K562 (cell line): ENCODE results near the gene SHROOM3. TPM values are rescaled to one million over a fixed set of nuclear protein-coding genes. Genes with fewer than 3 reads are reported as not detected.

Source experiments
- ATAC-seq: fragments of 200-7000 bp; cut with Tn5 transposase; 3 replicates; pipeline ENCODE4 v1.9.1; 2020; ENCODE audit warnings: moderate library complexity
- BruUV-seq: library from RNA; stranded (reverse); fragments of 400-500 nt; replicated peaks from 2 replicates; lab custom pipeline; 2021; lab: Mats Ljungman, UMichigan
- CTCF ChIA-PET: fragments of 300-600 bp; formaldehyde crosslinking; extraction: SDS; loops from one replicate; lab custom pipeline; 2021; ENCODE audit warnings: low intra/inter-chr PET ratio; lab: Yijun Ruan, JAX
- POLR2A ChIA-PET: fragments of 300-600, 350-650 bp; sonication (Branson Sonifier 250); formaldehyde crosslinking; extraction: SDS; loops from one replicate; lab custom pipeline; 2021; ENCODE audit warnings: antibody characterized with exemption, inconsistent platforms; lab: Yijun Ruan, JAX
- DNase-seq, 4 experiments: peaks; one replicate each; pipeline versions ENCODE4 v3.0.0 to v3.0.0-alpha.2; 2011 to 2018; ENCODE audit warnings: low spot score in 3 of 4, mixed read lengths in 3 of 4; ENCODE audit errors: extremely low read depth in 1 of 4
- FAIRE-seq: peaks from 2 replicates; lab custom pipeline; 2011; peaks lifted over from hg19 to GRCh38; lab: Jason Lieb, UNC
- H2AFZ ChIP-seq: 2 replicates; pipeline ENCODE4 v1.6.0; 2011; ENCODE audit warnings: low read depth, low read length, control low read depth, inconsistent platforms
- H3K27ac ChIP-seq: fragments of 200-600 bp; 3 replicates; pipeline ENCODE4 v1.8.0; 2011; ENCODE audit warnings: low read depth, mild to moderate bottlenecking, control low read depth, inconsistent platforms, low read length, moderate library complexity, mixed read lengths; ENCODE audit errors: extremely low read depth
- H3K27me3 ChIP-seq, 2 experiments: fragments of 300-600 bp in 1 of 2; 2 replicates in 1 of 2; 3 replicates in 1 of 2; pipeline versions ENCODE4 v1.6.0 to v1.8.0; 2011; ENCODE audit warnings: inconsistent platforms in 2 of 2, low read length in 2 of 2, mild to moderate bottlenecking in 1 of 2, mixed read lengths in 1 of 2, moderate library complexity in 1 of 2; ENCODE audit not compliant: control insufficient read depth in 2 of 2, insufficient read depth in 2 of 2
- H3K36me3 ChIP-seq: fragments of 300-600 bp; 3 replicates; pipeline ENCODE4 v1.8.0; 2011; ENCODE audit warnings: mild to moderate bottlenecking, low read length, inconsistent platforms; ENCODE audit not compliant: control insufficient read depth, insufficient read depth
- H3K4me1 ChIP-seq, 2 experiments: fragments of 200-600 bp in 1 of 2; replicated peaks in 1 of 2; 2 replicates in 1 of 2; 3 replicates in 1 of 2; pipeline versions ENCODE4 v1.5.1 to v1.8.0; 2011; ENCODE audit warnings: inconsistent platforms in 2 of 2, low read length in 2 of 2, mild to moderate bottlenecking in 1 of 2, mixed read lengths in 1 of 2, moderate library complexity in 1 of 2; ENCODE audit not compliant: control insufficient read depth in 2 of 2, insufficient read depth in 2 of 2
- H3K4me2 ChIP-seq: 2 replicates; pipeline ENCODE4 v1.6.1; 2011; ENCODE audit warnings: low read length, control low read depth, inconsistent platforms, mixed read lengths; ENCODE audit not compliant: insufficient read depth
- H3K4me3 ChIP-seq: fragments of 200-600 bp; sonication (generic), shearing (Covaris generic); 2 replicates; pipeline ENCODE4 v1.5.1; 2016; ENCODE audit warnings: control low read depth, inconsistent platforms
- H3K79me2 ChIP-seq: fragments of 200-600 bp; 3 replicates; pipeline ENCODE4 v1.8.0; 2011; ENCODE audit warnings: low read length, inconsistent platforms; ENCODE audit not compliant: control insufficient read depth, insufficient read depth
- H3K9ac ChIP-seq, 2 experiments: 2 replicates each; pipeline versions ENCODE4 v1.6.0 to v1.6.1; 2011; ENCODE audit warnings: low read depth in 2 of 2, low read length in 2 of 2, control low read depth in 1 of 2, inconsistent platforms in 1 of 2, mild to moderate bottlenecking in 1 of 2, mixed read lengths in 1 of 2; ENCODE audit not compliant: insufficient read depth in 1 of 2
- H3K9me1 ChIP-seq: one replicate; pipeline ENCODE4 v1.6.0; 2011; ENCODE audit warnings: inconsistent platforms, mild to moderate bottlenecking, low read length, moderate library complexity; ENCODE audit not compliant: control insufficient read depth, insufficient read depth
- H3K9me3 ChIP-seq: replicated peaks from 2 replicates; pipeline ENCODE4 v1.5.1; 2011; ENCODE audit warnings: low read depth, low read length, inconsistent platforms; ENCODE audit not compliant: control insufficient read depth, insufficient read depth
- H4K20me1 ChIP-seq: replicated peaks from 2 replicates; pipeline ENCODE4 v1.6.1; 2011; ENCODE audit warnings: low read length, inconsistent platforms, mixed read lengths; ENCODE audit not compliant: control insufficient read depth, insufficient read depth
- BACH1 ChIP-seq: fragments of 200-800 bp; sonication (Bioruptor generic); IDR thresholded peaks from 2 replicates; pipeline ENCODE4 v1.6.1; 2016; ENCODE audit warnings: missing genetic modification characterization, missing compliant biosample characterization
- DACH1 ChIP-seq: fragments of 450-650 bp; IDR thresholded peaks from 2 replicates; pipeline ENCODE4 v1.6.1; 2018; ENCODE audit not compliant: partially characterized antibody
- HEY1 ChIP-seq: fragments of 250-450 bp; sonication (Bioruptor Pico); IDR thresholded peaks from 2 replicates; pipeline ENCODE4 v1.5.0; 2020; ENCODE audit warnings: mild to moderate bottlenecking, moderate library complexity, borderline replicate concordance
- RFX5 ChIP-seq: IDR thresholded peaks from 2 replicates; pipeline ENCODE4 v1.6.1; 2011; ENCODE audit warnings: low read depth, mild to moderate bottlenecking, improper control_type of control experiment, low read length
- TBL1XR1 ChIP-seq, 2 experiments: IDR thresholded peaks; 2 replicates each; pipeline ENCODE4 v1.6.1; 2012; ENCODE audit warnings: improper control_type of control experiment in 2 of 2, low read length in 2 of 2, mild to moderate bottlenecking in 1 of 2
- ZNF354B ChIP-seq: fragments of 250-450 bp; sonication (Bioruptor Pico); IDR thresholded peaks from 2 replicates; pipeline ENCODE4 v1.4.0; 2020
- WGBS: fragments of 100-300 bp; shearing (Covaris generic); methylation state at CpG from one replicate; pipeline ENCODE4 v1.1.6; 2016; ENCODE audit warnings: low coverage, mixed read lengths; ENCODE audit not compliant: insufficient coverage; ENCODE audit errors: missing lambda C conversion rate; 5-methylcytosine and 5-hydroxymethylcytosine counted together
- in situ Hi-C: fragments of 300-500 bp; cut with MboI; formaldehyde crosslinking; loops from 4 replicates; pipeline ENCODE4 v1.15.0; 2018; ENCODE audit warnings: inconsistent platforms, mixed read lengths
- intact Hi-C: fragments of 100-400 bp; cut with micrococcal nuclease; formaldehyde crosslinking; loops from 2 replicates; pipeline ENCODE4 v1.14.2; 2022
- polyA plus RNA-seq, 8 experiments: library from polyadenylated mRNA; depleted of rRNA in 4 of 8; stranded (reverse) in 5 of 8; unstranded in 3 of 8; fragments of >200 nt; fragmentation: Nextera tagmentation in 2 of 8; fragmentation: Illumina TruSeq in 1 of 8; extraction: Ambion mirVana in 2 of 8; extraction: Trizol in 1 of 8; gene quantifications; 2 replicates each; pipeline versions ENCODE4 v1.2.1 to v1.2.3, GENCODE V29; 2011 to 2014; ENCODE audit warnings: inconsistent platforms in 1 of 8, missing spikeins in 1 of 8
- total RNA-seq, 7 experiments: library from RNA; depleted of rRNA in 6 of 7; stranded (reverse); fragments of >200 nt in 6 of 7; fragmentation: Illumina TruSeq in 2 of 7; extraction: Trizol in 2 of 7; gene quantifications; 2 replicates each; pipeline versions ENCODE4 v1.2.1 to v1.2.3, GENCODE V29; 2011 to 2021; ENCODE audit warnings: low replicate concordance in 1 of 7
- TF ChIP-seq, protein P1 (sequence below): fragments of 450-650 bp; formaldehyde crosslinking; IDR thresholded peaks from 2 replicates; pipeline ENCODE4 v1.4.0; 2020; ENCODE audit warnings: mild to moderate bottlenecking

SHROOM3 gene
- total and polyA plus RNA-seq, 9 of the 15 experiments (the other 6 are each of a cell fraction or from before 2014, with no cell fraction given), result 0.01 to 0.07 TPM; not detected in 7

DNA sequence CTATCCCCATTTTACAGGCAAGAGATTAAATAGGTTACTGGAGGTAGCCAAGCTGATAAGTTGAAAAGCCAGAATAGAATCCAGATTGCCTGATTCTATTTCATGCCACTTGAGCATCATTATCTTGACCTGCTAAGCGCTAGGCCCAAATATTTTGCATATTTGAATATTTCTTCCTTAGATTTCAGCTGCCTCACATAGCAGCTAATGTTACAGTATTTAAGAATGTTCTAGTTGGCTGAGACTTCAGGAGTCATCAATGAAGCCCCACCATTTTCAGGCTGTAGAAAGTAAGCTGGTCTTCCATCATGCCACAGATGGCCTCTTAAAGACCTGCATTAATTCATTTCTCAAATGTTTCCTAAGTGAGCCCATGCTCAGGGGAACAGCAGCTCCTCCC, 121.4 kb downstream of the SHROOM3 start:
- FAIRE-seq, result no peak
- ChIA-PET CTCF (no interaction called here), POLR2A (no interaction called here)
- Histone ChIP-seq H3K4me3 (no peak overlapping the region), H3K4me2 (no peak overlapping the region), H2AFZ (no peak overlapping the region), H4K20me1 (no peaks in the 10 kb centered on the region), H3K36me3 (no peaks in the 10 kb centered on the region), H3K9me3 (no peaks in the 10 kb centered on the region), H3K4me1 (no peaks in the 10 kb centered on the region), H3K27ac (no peak overlapping the region), H3K9ac (no peak overlapping the region), H3K9me1 (no peaks in the 10 kb centered on the region), H3K79me2 (no peaks in the 10 kb centered on the region), H3K27me3 (peaks cover 3 to 8% of the 10 kb centered on the region in 2 experiments; a peak in 3 of 5 replicates)
- no TSS peak for BruUV-seq
- DNase-seq, result no peak
- intact Hi-C loops, result no loop called here
- no peak for ATAC-seq
- TF ChIP-seq RFX5 (no peak), BACH1 (no peak), ZNF354B (CRISPR knock-in tag) (no peak), DACH1 (no peak), TBL1XR1 (IDR thresholded peaks at IDR 0.05; ENCODE audit: low read length in 2 of 2) (no peak), HEY1 (CRISPR knock-in tag) (no peak)
- TF ChIP-seq, protein P1, sequence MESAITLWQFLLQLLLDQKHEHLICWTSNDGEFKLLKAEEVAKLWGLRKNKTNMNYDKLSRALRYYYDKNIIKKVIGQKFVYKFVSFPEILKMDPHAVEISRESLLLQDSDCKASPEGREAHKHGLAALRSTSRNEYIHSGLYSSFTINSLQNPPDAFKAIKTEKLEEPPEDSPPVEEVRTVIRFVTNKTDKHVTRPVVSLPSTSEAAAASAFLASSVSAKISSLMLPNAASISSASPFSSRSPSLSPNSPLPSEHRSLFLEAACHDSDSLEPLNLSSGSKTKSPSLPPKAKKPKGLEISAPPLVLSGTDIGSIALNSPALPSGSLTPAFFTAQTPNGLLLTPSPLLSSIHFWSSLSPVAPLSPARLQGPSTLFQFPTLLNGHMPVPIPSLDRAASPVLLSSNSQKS, result no peak
- in situ Hi-C loops, result no loop called here
- WGBS, result 0% methylated on average over 1 of the region's 1 CpG
